ENCODE data around the gene CD37. TPM values are rescaled to one million over a fixed set of nuclear protein-coding genes. Genes with fewer than 3 reads are reported as not detected.
A peak's percentile ranks its signal among the peaks of the same experiment; 100 is the strongest.

The CD37 gene
- total and polyA plus RNA-seq, 2 donors (not counting 1 experiment from before 2014, with no cell fraction given) = 1,998 to 2,188 TPM

- no peak for DNase-seq
- peak overlapping the region; percentile 93 to 98 for H3K27ac ChIP-seq (ENCODE audit: low read length in 2 of 2)
- Mint-ChIP-seq H3K4me1 (peaks cover 81% of the 10 kb centered on the region), H3K4me3 (peak overlapping the region; percentile 100), H3K27ac (peak overlapping the region; percentile 99), H3K9me3 (ENCODE audit: insufficient read depth) (no peaks in the 10 kb centered on the region), H3K27me3 (no peaks in the 10 kb centered on the region)
- H2AFZ ChIP-seq (ENCODE audit: insufficient read depth, low read depth, low read length, poor library complexity, severe bottlenecking) = peak overlapping the region; percentile 13
- H4K20me1 ChIP-seq (ENCODE audit: control insufficient read depth, insufficient read depth, low read length, poor library complexity, severe bottlenecking) = peaks cover 31% of the 10 kb centered on the region
- peaks cover 0 to 11% (median 2%) of the 10 kb centered on the region in 3 donors for H3K9me3 ChIP-seq (ENCODE audit: control extremely low read depth in 1 of 3, control insufficient read depth in 2 of 3, insufficient read depth in 1 of 3, low read length in 2 of 3)
- H3K27me3 ChIP-seq (replicated peaks in 1 of 4; ENCODE audit: control extremely low read depth in 1 of 4, control insufficient read depth in 3 of 4, insufficient read depth in 4 of 4, low read length in 3 of 4) = no peaks in the 10 kb centered on the region
- no peak for ATAC-seq (ENCODE audit: low read depth)
- peak overlapping the region in 4 of 5 experiments; percentile 25 to 97 (median 30) for H3K4me3 ChIP-seq (ENCODE audit: control extremely low read depth in 1 of 5, extremely low read depth in 1 of 5, insufficient read depth in 1 of 5, low read depth in 2 of 5, low read length in 4 of 5)
- intact Hi-C loops (cut with micrococcal nuclease) = loop anchor here (5.0 kb wide), 1 partner anchor 344 kb away; the partner anchor contains the start of gene PRMT1
- ChIA-PET POLR2A (interaction anchor here (0.5 to 3.5 kb wide), 16 partner anchors 9 to 162 kb away, joined by 3 to 59 read pairs (median 6); partner anchors contain the start of genes KASH5, PIH1D1, RPL13A and SLC6A16), CTCF (interaction anchor here (0.5 to 5.5 kb wide), 15 partner anchors 8 to 141 kb away, joined by 3 to 39 read pairs (median 4); partner anchors contain the start of genes FLT3LG and SLC6A16)
- TF ChIP-seq EZH2 (IDR thresholded peaks at IDR 0.05; ENCODE audit: borderline replicate concordance, insufficient read depth, low read depth, low read length, poor library complexity, severe bottlenecking) = no peak
- TF ChIP-seq CTCF (IDR thresholded peaks at IDR 0.05) = no peak
- peaks cover 0 to 36% of the 10 kb centered on the region in 2 experiments for H3K36me3 ChIP-seq (replicated peaks in 1 of 2; ENCODE audit: control extremely low read depth in 1 of 2, control insufficient read depth in 1 of 2, extremely low read depth in 1 of 2, insufficient read depth in 2 of 2, low read length in 1 of 2)
- H3K79me2 ChIP-seq (ENCODE audit: control insufficient read depth, insufficient read depth, low read length) = peaks cover 88% of the 10 kb centered on the region
- H3K4me1 ChIP-seq (ENCODE audit: control insufficient read depth in 2 of 2, insufficient read depth in 2 of 2, low read length in 2 of 2) = peaks cover 79 to 89% of the 10 kb centered on the region in 2 donors
- peak overlapping the region; percentile 35 for H3K9ac ChIP-seq (ENCODE audit: low read length)
- H3K4me2 ChIP-seq (replicated peaks; ENCODE audit: low read depth, low read length, poor library complexity, severe bottlenecking) = peak overlapping the region; percentile 100
- WGBS (ENCODE audit: insufficient coverage) = 6% methylated on average over 2 of the region's 3 CpGs
These were observed 1.8 kb upstream of the CD37 start for GRCh38 chr19:49333418-49333805.

GRCh38 chr19:49333811-49334288, 1.4 kb upstream of the CD37 start:
- Mint-ChIP-seq H3K4me1 (peaks cover 81% of the 10 kb centered on the region), H3K4me3 (peak overlapping the region; percentile 100), H3K27ac (peak overlapping the region; percentile 99), H3K27me3 (no peaks in the 10 kb centered on the region), H3K9me3 (ENCODE audit: insufficient read depth) (no peaks in the 10 kb centered on the region)
- H3K4me3 ChIP-seq (ENCODE audit: control extremely low read depth in 1 of 5, extremely low read depth in 1 of 5, insufficient read depth in 1 of 5, low read depth in 2 of 5, low read length in 4 of 5) = peak overlapping the region; percentile 83 to 98 (median 97)
- whole genome bisulfite sequencing (ENCODE audit: insufficient coverage) = 0% methylated on average over 6 of the region's 8 CpGs
- ATAC-seq (ENCODE audit: low read depth) = peak; percentile 68
- peak; percentile 96 for DNase-seq
- ChIA-PET CTCF (interaction anchor here (0.5 to 5.5 kb wide), 14 partner anchors 9 to 140 kb away, joined by 3 to 39 read pairs (median 4); partner anchors contain the start of genes FLT3LG and SLC6A16), POLR2A (interaction anchor here (0.5 to 3.5 kb wide), 17 partner anchors 9 to 189 kb away, joined by 3 to 59 read pairs (median 6); partner anchors contain the start of genes KASH5, PIH1D1, RPL13A and SLC6A16)
- H3K9ac ChIP-seq (ENCODE audit: low read length) = peak overlapping the region; percentile 89
- TF ChIP-seq EZH2 (IDR thresholded peaks at IDR 0.05; ENCODE audit: borderline replicate concordance, insufficient read depth, low read depth, low read length, poor library complexity, severe bottlenecking) (no peak), CTCF (IDR thresholded peaks at IDR 0.05) (no peak)
- peaks cover 35% of the 10 kb centered on the region for H4K20me1 ChIP-seq (ENCODE audit: control insufficient read depth, insufficient read depth, low read length, poor library complexity, severe bottlenecking)
- intact Hi-C loops (cut with micrococcal nuclease) = loop anchor here (1.0 to 5.0 kb wide), 5 partner anchors 8 to 343 kb away; partner anchors contain the start of gene PRMT1
- H3K36me3 ChIP-seq (replicated peaks in 1 of 2; ENCODE audit: control extremely low read depth in 1 of 2, control insufficient read depth in 1 of 2, extremely low read depth in 1 of 2, insufficient read depth in 2 of 2, low read length in 1 of 2) = peaks cover 0 to 40% of the 10 kb centered on the region in 2 experiments
- H3K9me3 ChIP-seq (ENCODE audit: control extremely low read depth in 1 of 3, control insufficient read depth in 2 of 3, insufficient read depth in 1 of 3, low read length in 2 of 3) = peaks cover 0 to 16% (median 6%) of the 10 kb centered on the region in 3 donors
- peak overlapping the region; percentile 93 to 98 for H3K27ac ChIP-seq (ENCODE audit: low read length in 2 of 2)
- H3K4me2 ChIP-seq (replicated peaks; ENCODE audit: low read depth, low read length, poor library complexity, severe bottlenecking) = peak overlapping the region; percentile 100
- H3K79me2 ChIP-seq (ENCODE audit: control insufficient read depth, insufficient read depth, low read length) = peaks cover 88% of the 10 kb centered on the region
- H3K4me1 ChIP-seq (ENCODE audit: control insufficient read depth in 2 of 2, insufficient read depth in 2 of 2, low read length in 2 of 2) = peaks cover 79 to 89% of the 10 kb centered on the region in 2 donors
- peak overlapping the region; percentile 13 for H2AFZ ChIP-seq (ENCODE audit: insufficient read depth, low read depth, low read length, poor library complexity, severe bottlenecking)
- no peaks in the 10 kb centered on the region for H3K27me3 ChIP-seq (replicated peaks in 1 of 4; ENCODE audit: control extremely low read depth in 1 of 4, control insufficient read depth in 3 of 4, insufficient read depth in 4 of 4, low read length in 3 of 4)
